Left lung (tissue), 10 donors: ENCODE results near the gene HAND1. TPM values are rescaled to one million over a fixed set of nuclear protein-coding genes. Genes with fewer than 3 reads are reported as not detected.

Experiments
- ATAC-seq: fragments of 200-7000 bp; cut with Tn5 transposase; one replicate; pipeline ENCODE4 v1.9.1; 2020; ENCODE audit warnings: moderate library complexity
- DNase-seq, 4 donors: peaks; one replicate each; pipeline ENCODE4 v3.0.0-alpha.2; 2013 to 2020
- H3K27ac ChIP-seq, 2 donors: fragments of 200-600 bp; sonication (generic) in 1 of 2; one replicate each; pipeline versions ENCODE4 v1.5.0 to v1.8.0; 2020 to 2021
- H3K27me3 ChIP-seq, 2 donors: fragments of 200-600 bp; sonication (generic) in 1 of 2; one replicate each; pipeline versions ENCODE4 v1.5.0 to v1.8.0; 2020 to 2021
- H3K36me3 ChIP-seq, 2 donors: fragments of 200-600 bp; sonication (generic) in 1 of 2; one replicate each; pipeline versions ENCODE4 v1.5.0 to v1.8.0; 2020 to 2021
- H3K4me1 ChIP-seq, 2 donors: fragments of 200-600 bp; one replicate each; pipeline ENCODE4 v1.8.0; 2021
- H3K4me3 ChIP-seq, 2 donors: fragments of 200-600 bp; sonication (generic) in 1 of 2; one replicate each; pipeline versions ENCODE4 v1.5.0 to v1.8.0; 2020 to 2021; ENCODE audit warnings: mild to moderate bottlenecking in 1 of 2
- H3K9me3 ChIP-seq, 2 donors: fragments of 200-600 bp; sonication (generic) in 1 of 2; one replicate each; pipeline versions ENCODE4 v1.5.0 to v1.8.0; 2020 to 2021
- CTCF ChIP-seq, 2 donors: fragments of 200-600 bp; sonication (generic) in 1 of 2; IDR thresholded peaks; one replicate each; pipeline versions ENCODE4 v1.5.0 to v1.8.0; 2021; ENCODE audit warnings: antibody characterized with exemption in 2 of 2
- intact Hi-C, 2 donors: fragments of 100-400 bp; cut with DNase I; formaldehyde crosslinking; loops; one replicate each; pipeline versions ENCODE4 v1.11.2 to v1.14.2; 2022
- polyA plus RNA-seq, 6 donors: library from polyadenylated mRNA; unstranded; fragments of 120-200 nt; gene quantifications; one replicate each; pipeline ENCODE4 v1.2.1, GENCODE V29; 2013; ENCODE audit not compliant: insufficient read length in 6 of 6
- total RNA-seq, 2 donors: library from RNA; stranded (reverse); fragmentation: NEBNext Ultra II Directional; extraction: Animal tissue kit (Norgen Biotek cat#: 25700); gene quantifications; one replicate each; pipeline ENCODE4 v1.2.1, GENCODE V29; 2021
- donor health status: DM: no; HTN: yes; CAD: no.
- donor health status: DM: no; HTN: no; CAD: no.

HAND1 gene
- total and polyA plus RNA-seq, 8 donors = not detected

- Histone ChIP-seq H3K27me3 (no peaks in the 10 kb centered on the region), H3K4me1 (no peaks in the 10 kb centered on the region), H3K27ac (no peak overlapping the region), H3K36me3 (peaks cover 0 to 56% of the 10 kb centered on the region in 2 donors), H3K9me3 (no peaks in the 10 kb centered on the region), H3K4me3 (no peak overlapping the region)
- DNase-seq (no peak), ATAC-seq (no peak)
- intact Hi-C loops = no loop called here
- TF ChIP-seq CTCF (IDR thresholded peaks at IDR 0.05) = no peak
These were observed 42.8 kb downstream of the HAND1 start for GRCh38 chr5:154435226-154435625.

GRCh38 chr5:154430961-154431630 lies 46.9 kb downstream of the HAND1 start:
- no peak for ATAC-seq

DNA sequence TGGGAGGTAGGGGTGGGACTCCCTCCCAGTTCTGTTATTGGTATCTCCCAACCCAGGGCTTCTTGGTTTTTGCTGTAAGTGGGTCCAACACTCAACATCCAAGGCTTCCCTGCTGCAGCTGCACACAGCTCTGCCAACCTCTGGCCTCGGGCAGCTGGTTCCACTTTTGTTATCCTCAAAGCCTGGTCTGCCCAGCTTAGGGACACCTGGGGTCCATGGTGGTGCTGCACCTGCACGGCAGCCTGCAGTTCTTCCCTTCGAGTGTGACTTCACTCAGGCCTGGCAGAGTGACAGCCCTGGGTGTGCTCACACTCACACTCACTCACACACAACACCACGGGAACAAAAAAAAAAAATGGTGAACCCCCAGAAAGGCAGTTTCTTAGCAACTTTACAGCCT lies 47.6 kb downstream of the HAND1 start:
- DNase-seq = no peak
- intact Hi-C loops = no loop called here
- H3K9me3 ChIP-seq = no peaks in the 10 kb centered on the region
- H3K4me1 ChIP-seq = no peaks in the 10 kb centered on the region
- no peak for ATAC-seq
- no peaks in the 10 kb centered on the region for H3K27me3 ChIP-seq
- no peak for TF ChIP-seq CTCF (IDR thresholded peaks at IDR 0.05)
- H3K36me3 ChIP-seq = peaks cover 0 to 14% of the 10 kb centered on the region in 2 donors
- H3K27ac ChIP-seq = no peak overlapping the region
- H3K4me3 ChIP-seq = no peak overlapping the region

More at GRCh38 chr5:154430961-154431630, 46.9 kb downstream of the HAND1 start:
- Histone ChIP-seq H3K27ac (no peak overlapping the region), H3K27me3 (no peaks in the 10 kb centered on the region), H3K36me3 (peaks cover 0 to 20% of the 10 kb centered on the region in 2 donors), H3K4me1 (no peaks in the 10 kb centered on the region), H3K9me3 (no peaks in the 10 kb centered on the region), H3K4me3 (no peak overlapping the region)
- intact Hi-C loops = no loop called here
- DNase-seq = no peak
- TF ChIP-seq CTCF (IDR thresholded peaks at IDR 0.05) = no peak

DNA sequence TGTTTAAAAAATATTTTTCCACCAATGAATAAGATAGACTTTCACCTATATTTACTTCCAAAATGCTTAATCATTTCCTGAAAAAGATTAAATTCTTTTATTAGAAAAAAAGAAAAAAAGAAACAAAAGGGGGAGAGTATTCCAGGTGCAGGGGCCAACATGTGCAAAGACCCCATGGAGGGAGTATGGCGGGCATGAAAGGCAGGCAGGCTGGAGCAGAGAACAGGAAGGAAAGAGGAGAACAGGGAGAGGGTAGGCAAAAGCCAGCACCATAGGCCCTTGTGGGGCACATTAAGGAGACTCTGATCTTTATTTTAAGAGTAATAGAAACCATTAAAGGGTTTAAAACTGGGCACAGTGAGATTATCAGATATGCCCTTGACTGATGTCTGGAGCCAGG lies 48.7 kb downstream of the HAND1 start:
- Histone ChIP-seq H3K36me3 (peaks cover 0 to 3% of the 10 kb centered on the region in 2 donors), H3K27me3 (no peaks in the 10 kb centered on the region), H3K4me3 (no peak overlapping the region), H3K27ac (no peak overlapping the region), H3K9me3 (no peaks in the 10 kb centered on the region), H3K4me1 (no peaks in the 10 kb centered on the region)
- intact Hi-C loops = no loop called here
- no peak for ATAC-seq
- no peak for TF ChIP-seq CTCF (IDR thresholded peaks at IDR 0.05)
- no peak for DNase-seq

DNA sequence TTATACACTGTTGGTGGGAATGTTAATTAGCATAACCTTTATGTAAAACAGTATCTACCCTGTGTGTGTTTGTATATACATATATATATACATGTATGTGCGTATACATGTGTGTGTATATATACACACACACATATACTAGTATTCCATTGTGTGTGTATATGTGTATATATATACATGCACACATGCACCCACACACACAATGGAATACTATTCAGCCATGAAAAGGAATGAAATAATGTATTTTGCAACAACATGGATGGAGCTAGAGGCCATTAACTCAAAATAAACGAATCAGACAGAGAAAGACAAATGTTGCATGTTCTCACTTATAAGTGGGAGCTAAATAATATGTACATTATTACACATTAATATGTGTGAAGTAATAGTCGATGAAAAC lies 49.8 kb downstream of the HAND1 start:
- no peak for DNase-seq
- H3K4me3 ChIP-seq = no peak overlapping the region
- H3K27me3 ChIP-seq = no peaks in the 10 kb centered on the region
- ATAC-seq = no peak
- TF ChIP-seq CTCF (IDR thresholded peaks at IDR 0.05) = no peak
- no peaks in the 10 kb centered on the region for H3K9me3 ChIP-seq
- H3K4me1 ChIP-seq = no peaks in the 10 kb centered on the region
- H3K36me3 ChIP-seq = no peaks in the 10 kb centered on the region
- intact Hi-C loops = no loop called here
- no peak overlapping the region for H3K27ac ChIP-seq

Other genes with a start within 250 kb of the HAND1 start
- gene SAP30L, start 32.2 kb downstream of the HAND1 start, total RNA-seq = 10 to 100 TPM; 31.1 to 34.8 TPM
- gene SAP30L, start 32.2 kb downstream of the HAND1 start, polyA plus RNA-seq = 10 to 100 TPM; 42.0 to 55.7 (median 46.3) TPM